HG02981 (cell line): Measurements from ENCODE around the gene EFHC1.

Experiments used
- ATAC-seq: cut with Tn5 transposase; IDR thresholded peaks from one replicate; pipeline ENCODE4 v1.9.1; 2021; ENCODE audit warnings: mild to moderate bottlenecking, moderate library complexity; ENCODE audit not compliant: unreplicated experiment

EFHC1 gene

DNA sequence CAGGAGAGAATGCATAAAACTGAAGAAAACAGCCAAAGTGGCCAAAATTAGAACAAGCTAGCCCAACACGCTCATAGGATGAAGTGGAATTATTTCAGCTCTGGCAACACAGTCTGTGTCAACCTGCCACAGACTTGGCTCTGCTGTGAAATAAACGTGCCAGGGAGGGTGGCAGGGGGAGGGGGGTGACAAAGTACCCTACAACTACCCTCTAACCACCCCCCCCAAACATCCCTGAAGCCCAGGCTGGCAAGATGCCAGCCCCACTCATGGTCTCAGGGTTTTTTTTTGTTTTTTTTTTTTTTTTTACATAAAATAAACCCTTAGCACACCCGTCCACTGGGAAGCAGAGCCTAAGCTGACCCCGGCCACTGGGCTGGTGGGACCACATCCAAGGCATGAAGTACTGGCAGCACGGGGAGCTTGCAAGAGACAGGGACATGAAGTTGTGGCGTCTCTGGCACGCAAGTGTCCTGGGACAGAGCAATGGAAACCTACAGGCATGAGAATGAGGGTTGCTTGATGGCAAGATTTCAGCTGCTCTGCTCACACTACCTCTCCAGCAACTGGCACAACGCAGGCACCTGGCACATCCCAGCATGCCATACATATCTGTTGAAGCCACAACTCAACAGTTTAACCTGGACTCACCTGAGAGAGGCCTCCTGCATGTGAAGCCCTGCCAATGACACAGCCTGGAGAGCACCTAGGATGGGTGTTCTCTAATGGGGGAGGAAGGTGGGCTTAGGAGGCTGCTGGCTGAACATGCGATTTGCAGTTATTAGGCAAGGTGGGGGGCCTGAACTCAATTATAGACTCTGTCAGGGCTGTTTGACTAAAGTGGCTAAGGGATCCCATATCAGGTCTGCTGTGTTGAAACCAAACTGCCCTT is 80.3 kb downstream of the EFHC1 start:
- no peak for ATAC-seq

DNA sequence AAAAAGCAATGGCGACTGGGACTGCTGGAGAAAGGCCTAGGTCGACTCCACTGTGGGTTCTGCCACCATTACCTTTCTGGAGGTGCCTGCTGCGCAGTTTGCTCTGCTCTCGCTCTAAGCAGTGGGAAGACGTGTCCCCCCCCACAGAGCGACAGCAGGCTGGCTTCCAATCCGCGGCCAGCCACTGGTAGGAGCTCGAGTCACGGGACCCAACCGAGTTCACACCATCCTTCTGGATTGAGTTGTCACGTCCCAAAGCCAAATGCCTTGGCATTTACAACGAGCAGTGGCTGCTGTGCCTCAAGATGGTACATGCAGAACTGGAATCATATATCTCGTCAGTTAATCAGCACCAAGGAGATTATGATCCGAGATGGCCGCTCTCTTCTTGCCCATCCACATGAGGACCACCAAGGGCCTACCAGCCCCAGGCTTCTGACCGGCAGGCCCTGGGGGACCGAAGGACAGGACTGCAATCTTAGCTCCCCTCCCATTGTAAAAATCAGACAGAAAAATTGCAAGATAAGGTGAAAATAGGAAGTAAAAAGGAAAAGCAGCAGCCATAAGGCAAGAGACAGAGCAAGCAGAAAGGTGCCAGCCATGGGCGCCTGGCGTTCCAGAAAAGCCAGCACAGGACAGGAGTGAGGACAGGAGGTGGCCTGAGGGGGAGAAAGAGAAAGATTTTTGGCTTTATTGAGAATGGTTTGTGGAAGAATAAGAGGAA is 82.3 kb downstream of the EFHC1 start:
- no peak for ATAC-seq

DNA sequence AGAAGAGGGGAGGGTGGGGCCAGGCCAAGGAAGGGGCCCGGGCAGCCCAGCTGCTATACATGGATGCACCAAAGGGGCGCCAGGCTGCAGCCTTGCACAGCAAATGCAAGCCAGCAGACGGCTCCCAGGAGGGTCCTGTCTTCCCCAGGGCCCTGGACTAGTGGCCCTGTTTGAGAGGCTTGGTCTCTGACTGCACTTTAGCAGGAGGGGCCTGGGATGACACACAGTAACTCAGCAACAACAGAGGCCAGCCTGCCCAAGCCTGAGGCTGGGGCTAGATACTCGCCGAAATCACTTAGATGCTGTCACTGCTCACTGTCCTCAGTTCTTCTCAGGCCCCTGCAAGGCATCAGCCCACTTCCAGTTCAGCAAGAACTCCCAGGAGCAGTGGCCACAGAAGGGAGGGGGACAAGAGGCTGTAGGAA is 83.2 kb downstream of the EFHC1 start:
- no peak for ATAC-seq

DNA sequence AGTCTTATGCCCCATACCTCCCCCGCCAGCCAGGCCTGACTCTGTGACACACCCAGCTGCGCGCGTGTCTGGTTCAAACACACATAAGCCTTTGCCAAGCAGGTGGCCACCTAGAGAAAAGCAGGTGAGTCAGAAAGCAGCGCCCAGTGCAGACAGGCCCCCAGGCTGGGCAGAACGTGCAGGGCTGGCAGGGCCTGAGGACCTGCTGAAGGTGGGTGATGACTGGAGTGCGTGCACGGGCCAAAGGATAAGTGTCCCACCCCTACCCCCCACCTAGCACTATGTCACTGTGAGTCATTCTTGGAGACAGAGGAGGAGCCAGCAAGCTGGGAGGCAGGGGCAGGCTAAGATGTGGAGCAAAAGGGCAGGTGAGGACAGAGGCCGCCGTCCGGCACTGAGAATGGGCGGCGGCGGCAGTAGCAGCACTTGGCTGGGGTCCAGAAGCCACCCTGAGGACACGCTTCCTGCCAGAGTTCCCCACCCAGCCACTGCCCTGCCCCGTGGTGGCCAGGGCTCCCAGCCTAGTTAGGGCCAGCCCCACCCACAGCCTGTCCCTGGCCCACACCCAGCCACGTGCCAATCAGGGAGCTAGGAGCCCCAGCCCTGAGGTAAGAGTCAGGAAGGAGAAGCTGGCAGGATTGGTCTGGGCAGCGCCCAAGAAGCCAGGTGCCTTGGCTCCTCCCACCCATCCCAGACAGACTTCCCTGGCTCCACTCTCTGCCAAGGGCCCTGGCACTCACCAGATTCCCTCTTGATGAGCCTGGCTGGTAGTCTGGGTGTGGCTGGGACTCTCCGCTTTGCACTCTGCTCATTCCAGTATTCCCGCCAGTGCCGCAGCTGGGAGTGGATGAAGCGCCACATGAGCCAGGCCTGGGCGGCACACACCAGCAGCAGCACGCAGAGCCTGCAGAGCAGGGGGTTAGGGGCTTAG is 84.0 kb downstream of the EFHC1 start:
- ATAC-seq: no peak

DNA sequence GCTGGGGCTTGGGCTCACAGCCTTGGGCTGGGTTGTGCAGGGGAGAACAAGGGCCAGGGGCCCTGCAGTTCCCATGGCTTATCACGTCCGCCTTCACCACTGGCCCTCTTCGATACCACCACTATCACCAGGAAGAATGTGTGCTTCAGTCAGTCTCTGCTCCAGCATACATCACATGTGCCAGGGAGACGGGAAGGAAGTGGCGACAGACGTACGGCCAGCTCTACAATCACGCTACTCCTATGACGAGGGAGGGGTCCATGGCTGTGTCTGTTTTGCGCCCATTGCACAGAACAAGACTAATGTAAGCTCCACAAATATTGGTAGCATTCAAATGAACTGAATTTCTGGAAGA is 84.6 kb downstream of the EFHC1 start:
- ATAC-seq: no peak

DNA sequence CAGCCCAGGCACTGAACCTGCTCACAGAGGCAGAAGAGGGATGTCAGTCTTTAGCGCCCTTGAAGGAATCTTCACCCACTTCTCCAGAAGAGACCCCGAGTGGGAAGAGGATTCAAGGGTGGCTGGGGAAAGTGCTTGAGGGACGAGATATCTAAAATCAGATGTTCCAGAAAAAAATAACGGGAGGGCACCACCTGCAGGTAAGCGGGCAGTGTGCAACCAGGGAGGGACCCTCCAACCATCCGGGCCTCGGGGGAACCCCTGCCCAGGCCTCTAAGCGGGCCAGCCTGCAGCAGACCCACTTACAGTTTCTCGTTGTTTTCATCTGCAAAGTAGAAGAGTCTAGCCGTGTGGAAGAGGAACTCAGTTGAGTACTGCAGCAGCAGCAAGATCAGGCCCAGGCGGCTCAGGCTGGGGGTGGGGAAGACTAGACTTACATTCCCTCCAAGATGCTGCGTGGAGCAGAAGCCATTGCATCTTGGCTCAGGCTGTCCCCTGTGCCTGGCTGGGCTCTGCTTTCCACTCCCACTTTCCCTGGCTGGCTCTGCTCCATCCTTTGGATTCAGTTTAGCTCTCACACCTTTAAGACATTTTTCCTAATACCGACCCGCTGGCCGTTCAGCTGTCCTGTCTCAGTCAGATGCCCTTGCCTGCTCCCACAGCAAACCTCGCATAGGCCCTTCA is 85.7 kb downstream of the EFHC1 start:
- ATAC-seq: no peak

DNA sequence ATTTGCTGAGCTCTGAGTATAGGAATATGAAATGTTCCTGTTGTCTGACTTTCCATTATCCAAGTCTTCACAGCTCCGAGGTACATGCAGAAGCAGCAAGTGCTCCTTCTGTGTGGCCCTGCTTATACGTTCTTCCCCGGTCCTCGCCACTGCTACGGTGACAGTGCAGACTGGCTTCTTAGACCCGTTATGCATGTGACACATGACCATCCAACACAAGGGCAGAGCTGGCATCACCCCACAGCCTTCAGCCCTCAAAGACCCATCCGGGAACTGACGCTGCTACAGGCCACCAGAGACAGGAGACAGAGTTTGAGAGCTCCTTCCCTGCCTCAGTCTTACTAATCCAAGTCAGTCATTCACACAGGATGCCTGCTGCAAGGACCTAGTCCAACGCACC is 86.3 kb downstream of the EFHC1 start:
- no peak for ATAC-seq

DNA sequence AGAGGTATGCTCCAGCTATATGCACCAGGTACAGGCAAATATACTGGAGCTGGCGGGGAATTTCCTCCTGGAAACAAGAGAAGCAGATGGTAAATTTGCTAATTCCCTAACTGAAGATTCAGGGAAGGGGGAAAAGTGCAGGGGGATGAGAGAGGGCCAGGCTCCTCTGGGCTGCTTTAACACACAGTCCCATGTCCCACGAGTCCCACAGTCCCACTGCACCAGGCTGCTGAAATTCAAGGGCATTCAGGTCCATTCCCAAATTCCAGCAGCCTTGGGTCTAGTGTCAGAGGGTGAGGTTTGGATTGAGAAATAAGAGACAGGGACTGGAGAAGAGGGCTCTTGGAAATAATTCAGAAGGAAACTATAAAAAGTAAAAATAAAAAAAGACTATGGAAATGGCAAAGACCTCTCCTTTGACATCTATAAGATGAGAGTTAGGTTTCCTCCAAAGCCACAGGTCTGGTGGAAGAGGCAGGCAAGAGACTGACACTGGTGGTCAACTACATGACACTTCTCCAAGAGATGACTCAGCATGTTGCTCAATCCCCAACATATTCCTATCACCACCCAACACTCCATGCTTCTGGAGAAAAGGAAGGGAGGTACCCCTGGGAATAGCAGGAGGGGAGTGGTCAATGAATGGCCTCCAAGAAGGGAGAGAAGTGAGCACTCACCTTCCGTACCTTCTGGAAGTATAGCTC is 87.6 kb downstream of the EFHC1 start:
- no peak for ATAC-seq

DNA sequence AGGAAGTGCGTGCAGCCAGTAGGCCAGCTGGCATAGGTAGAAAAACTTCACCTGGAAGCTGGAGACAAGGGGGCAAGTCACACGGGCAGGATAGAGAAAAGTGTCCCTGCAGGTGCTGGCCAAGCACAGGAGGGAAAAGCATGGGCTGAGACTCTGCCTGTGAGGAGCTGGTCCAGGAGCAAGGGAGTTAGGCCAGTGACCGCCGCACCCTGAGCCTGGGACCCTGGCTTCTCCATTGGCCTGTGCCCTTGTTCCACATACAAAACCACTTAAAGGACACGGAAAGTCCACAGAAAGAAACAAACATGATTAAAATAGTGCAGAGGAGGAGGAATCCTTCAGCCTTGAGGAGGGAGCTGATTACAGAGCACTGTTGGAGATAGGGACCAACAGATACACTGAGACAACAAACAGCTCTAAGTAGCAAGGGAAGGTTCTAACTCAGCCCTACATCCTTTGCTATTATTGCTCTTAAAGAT is 88.2 kb downstream of the EFHC1 start:
- ATAC-seq: no peak

DNA sequence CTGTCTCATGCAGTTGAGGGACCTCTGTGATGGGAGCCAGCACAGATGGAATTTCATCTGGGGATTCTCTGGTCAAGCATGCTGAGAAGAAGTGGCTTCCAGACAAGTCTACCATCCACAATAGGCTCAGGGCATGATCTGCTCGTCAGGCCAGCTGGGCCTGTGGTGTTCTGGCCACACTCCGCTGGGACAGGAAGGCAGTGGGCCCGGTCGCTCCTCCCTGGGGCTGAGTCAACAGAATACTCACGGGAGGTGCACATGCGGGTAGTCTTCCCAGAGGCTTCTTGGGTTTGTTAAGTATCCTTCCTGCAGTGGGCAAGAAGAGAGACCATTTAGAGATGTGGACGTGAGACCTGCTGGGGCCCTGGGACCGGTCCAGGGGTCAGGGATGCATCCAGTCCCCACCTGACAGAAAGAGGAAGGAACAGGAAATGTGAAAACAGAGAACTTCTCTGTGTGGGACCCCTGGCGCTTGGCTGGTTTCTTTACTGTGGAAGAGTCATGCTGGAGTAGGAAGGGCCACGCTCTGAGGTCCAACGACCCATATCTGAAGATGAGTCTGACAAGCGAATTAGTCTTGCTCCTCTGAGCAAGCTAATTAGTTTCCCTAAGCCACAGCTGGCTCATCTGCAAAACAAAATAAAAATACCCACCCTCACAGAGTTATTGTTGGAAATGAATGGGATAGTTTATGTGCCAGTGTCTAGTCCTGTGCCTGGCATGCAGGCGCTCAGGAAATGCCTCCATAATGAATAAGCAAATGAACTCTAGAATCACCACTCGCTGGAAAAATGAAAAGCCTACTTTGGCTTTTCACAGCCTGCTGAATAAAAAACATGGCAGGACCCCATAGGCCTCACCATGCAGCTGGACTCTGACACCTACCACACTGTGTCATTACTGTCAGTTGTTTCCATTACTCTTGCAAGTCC is 89.4 kb downstream of the EFHC1 start:
- ATAC-seq: no peak

DNA sequence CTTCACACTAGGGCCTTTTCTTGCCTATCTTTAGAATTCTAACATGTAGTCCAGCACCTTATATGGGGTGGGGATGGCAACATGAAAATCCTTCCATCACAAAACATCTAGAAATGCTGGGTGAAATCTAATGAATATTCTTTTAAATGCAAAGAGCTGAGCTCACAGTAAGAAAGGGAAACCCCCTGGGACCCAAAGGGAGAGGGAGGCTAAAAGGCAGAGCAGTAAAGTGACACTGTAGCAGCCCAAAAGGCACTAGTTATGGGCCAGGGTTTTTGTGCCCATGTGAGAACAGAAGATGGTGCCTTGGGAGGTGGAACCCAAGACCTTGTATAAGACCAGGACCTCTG is 90.0 kb downstream of the EFHC1 start:
- ATAC-seq: no peak

DNA sequence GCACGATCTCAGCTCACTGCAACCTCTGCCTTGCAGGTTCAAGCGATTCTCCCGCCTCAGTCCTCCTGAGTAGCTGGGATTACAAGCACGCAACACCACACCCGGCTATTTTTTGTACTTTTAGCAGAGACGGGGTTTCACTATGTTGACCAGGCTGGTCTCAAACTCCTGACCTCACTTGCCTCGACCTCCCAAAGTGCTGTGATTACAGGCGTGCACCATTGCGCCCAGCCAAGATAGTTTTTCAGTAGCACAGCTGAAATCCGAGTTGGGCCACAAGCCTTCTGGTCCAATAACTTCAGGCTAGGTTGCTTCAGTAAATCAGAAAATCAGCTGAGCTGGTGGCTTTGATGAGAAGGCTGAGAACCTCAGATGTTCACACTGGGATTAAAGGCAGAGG is 91.0 kb downstream of the EFHC1 start:
- no peak for ATAC-seq

DNA sequence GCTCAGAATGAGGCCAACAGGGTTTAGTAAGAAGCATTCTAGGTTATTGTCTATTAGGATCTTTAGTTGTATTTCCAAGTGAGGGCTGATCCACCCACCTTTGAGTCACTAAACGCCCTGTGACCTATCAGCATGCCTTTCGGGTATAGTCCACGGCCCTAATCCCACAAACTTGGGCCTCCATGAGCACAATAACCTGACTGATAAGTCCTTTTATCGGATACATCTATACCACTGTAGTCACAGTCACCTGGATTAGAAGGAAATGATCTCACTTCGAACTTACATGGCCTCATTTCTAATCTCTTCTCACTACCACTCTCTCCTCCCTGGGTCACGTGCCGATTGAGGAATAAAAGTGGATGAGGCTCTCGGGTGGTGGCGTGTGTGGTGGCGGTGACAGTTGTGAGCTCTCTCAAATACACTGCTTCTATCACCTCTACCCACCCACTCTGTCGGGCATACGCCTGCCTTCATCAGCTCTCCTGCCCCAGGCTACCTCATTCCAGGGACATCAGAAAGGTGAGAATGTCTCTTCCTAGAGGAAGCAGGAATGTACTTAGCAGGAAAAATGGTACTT is 91.5 kb downstream of the EFHC1 start:
- no peak for ATAC-seq

DNA sequence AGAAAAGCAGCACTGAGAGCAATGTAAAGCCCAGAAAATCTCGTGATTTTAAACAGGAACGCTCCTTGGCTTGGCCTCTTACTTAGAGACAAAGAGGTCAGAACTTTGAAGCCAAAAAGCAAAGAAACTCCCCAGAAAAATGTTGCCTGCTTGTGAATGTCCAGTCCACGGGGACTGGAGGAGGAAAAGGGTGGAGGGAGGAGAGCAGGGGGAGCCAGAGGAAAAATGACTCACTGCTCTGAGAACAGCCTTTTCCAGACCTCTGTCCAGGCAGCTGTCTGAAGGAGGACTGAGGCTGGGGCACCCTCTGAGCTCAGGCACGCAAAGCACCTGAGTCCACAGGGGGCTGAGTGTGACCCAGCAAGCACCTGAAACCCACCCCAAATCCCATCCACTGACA is 92.1 kb downstream of the EFHC1 start:
- ATAC-seq: no peak

DNA sequence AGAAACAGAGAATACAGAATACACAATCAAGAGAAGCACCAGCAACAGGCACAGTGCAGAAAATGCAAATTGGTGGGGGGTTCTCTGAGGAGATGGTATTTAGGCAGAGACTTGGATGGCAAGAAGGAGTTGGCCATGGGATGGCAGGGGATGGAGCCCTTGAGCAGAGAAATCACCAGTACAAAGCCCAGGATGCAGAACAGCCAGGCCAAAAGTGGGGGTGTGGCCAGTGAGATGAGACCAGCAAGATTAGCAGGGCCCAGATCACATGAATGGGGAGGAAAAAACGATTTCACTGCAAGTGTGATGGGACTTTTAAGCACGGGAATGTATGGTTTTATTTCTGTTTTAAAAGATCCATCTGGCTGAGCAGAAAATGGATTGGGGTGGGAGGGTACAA is 93.3 kb downstream of the EFHC1 start:
- ATAC-seq: no peak

DNA sequence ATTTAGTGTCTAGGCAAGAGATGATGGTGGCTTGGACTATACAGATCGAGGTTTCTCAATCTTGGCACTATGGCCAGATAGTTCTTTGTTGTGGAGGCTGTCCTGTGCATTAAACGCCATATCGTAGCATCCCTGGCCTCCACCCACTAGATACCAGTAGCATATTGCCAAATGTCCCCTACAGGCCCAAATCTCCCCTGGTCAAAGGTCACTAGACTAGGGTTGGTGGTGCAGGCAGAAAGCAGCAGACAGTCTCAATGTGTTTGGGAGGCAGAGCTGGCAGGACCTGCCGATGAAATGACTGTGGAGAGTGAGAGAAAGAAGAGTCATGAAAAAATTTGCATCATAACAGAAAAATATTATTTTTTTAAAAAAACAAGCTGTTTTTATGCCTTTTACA is 93.8 kb downstream of the EFHC1 start:
- ATAC-seq: no peak

DNA sequence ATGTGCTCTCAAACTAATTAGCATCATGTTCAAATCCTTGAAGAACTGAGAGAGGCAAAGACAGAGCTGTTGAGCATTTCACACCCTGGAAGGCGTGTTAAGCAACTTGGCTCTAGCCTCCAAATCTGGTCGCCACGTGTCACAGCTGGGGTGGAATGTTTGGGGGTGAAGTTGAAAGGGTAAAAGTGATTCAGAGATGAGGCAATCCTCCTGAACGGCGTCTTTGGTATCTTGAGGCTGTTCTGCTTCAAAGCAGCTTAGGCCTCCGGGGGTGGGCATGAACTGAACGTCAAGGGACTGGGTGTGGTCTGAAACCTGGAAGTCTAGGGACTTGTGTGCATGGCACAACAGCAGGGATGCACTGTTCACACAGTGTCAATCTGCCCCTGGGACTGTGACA is 94.4 kb downstream of the EFHC1 start:
- ATAC-seq: no peak

DNA sequence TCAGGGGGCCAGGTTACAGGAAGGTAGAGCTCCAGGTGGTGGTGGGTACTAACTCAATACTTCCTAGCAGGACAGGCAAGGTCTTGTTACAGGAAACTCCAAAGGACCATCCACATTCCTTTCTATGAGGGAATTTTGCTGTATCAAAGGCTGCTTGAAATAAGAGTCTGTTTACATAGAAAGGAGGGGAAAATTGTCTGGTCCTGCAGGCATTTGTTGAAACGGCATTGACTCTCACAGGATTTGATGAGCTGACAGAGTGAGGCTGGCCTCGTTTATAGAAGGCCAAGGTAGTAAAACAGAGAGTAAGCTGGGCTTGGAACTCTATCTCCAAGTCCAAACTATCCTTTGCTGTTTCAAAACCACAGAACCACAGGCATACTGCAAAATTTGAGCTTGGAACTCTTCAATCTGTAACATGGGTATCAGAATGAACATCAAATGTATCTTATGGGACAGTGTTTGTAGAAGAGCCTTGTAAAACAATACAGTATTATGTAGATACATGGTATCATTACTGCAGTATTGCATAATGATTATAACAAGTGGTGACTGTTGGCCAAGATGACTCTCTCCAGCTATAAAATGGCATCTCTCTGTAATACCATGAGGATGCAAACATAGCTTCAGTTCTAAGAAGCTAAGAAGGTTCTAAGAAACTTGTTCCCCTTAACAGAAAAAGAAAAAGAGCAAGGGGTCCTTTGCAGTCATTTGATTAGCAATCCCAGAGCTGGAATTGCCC is 95.2 kb downstream of the EFHC1 start:
- no peak for ATAC-seq
